IMR-90 (cell line): Measurements from ENCODE around the gene TRAF4. TPM values are rescaled to one million over a fixed set of nuclear protein-coding genes. Genes with fewer than 3 reads are reported as not detected.

ENCODE experiments used
- ATAC-seq: fragments of 200-7000 bp; cut with Tn5 transposase; 2 replicates; pipeline ENCODE4 v1.9.1; 2020; ENCODE audit warnings: low read depth, mild to moderate bottlenecking, moderate library complexity
- BruUV-seq: library from RNA; stranded (reverse); fragments of 400-500 nt; replicated peaks from 2 replicates; lab custom pipeline; 2021; lab: Mats Ljungman, UMichigan
- CTCF ChIA-PET: fragments of 300-600 bp; formaldehyde crosslinking; extraction: SDS; loops from one replicate; lab custom pipeline; 2021; ENCODE audit warnings: antibody characterized with exemption; lab: Yijun Ruan, JAX
- POLR2A ChIA-PET: fragments of 300-600 bp; sonication (Branson Sonifier 250); formaldehyde crosslinking; loops from one replicate; lab custom pipeline; 2022; ENCODE audit warnings: antibody characterized with exemption; ENCODE audit not compliant: unreplicated experiment; lab: Charles Lee
- DNase-seq: peaks from one replicate; pipeline ENCODE4 v3.0.0; 2013
- H2AFZ ChIP-seq: replicated peaks from 2 replicates; pipeline ENCODE3; 2013; ENCODE audit warnings: low read length, mild to moderate bottlenecking; ENCODE audit not compliant: poor library complexity
- H2AK5ac ChIP-seq: 2 replicates; pipeline ENCODE4 v1.6.1; 2013; ENCODE audit warnings: low read depth, low read length, inconsistent platforms
- H2AK9ac ChIP-seq: replicated peaks from 2 replicates; pipeline ENCODE3; 2013; ENCODE audit warnings: mild to moderate bottlenecking, low read depth, low read length, moderate library complexity; ENCODE audit not compliant: poor library complexity
- H2BK120ac ChIP-seq: 2 replicates; pipeline ENCODE4 v1.6.1; 2013; ENCODE audit warnings: low read depth, low read length, inconsistent platforms
- H2BK15ac ChIP-seq: 3 replicates; pipeline ENCODE4 v1.6.1; 2013; ENCODE audit warnings: low read depth, low read length, inconsistent platforms
- H2BK20ac ChIP-seq: 2 replicates; pipeline ENCODE4 v1.6.1; 2013; ENCODE audit warnings: low read depth, mild to moderate bottlenecking, inconsistent platforms, low read length, moderate library complexity
- H2BK5ac ChIP-seq: 2 replicates; pipeline ENCODE4 v1.6.1; 2013; ENCODE audit warnings: mild to moderate bottlenecking, low read depth, low read length, inconsistent platforms; ENCODE audit not compliant: poor library complexity, severe bottlenecking
- H3K14ac ChIP-seq: replicated peaks from 2 replicates; pipeline ENCODE4 v1.6.1; 2013; ENCODE audit warnings: low read depth, low read length, inconsistent platforms
- H3K18ac ChIP-seq: 2 replicates; pipeline ENCODE4 v1.6.1; 2013; ENCODE audit warnings: low read depth, low read length, control low read depth
- H3K23ac ChIP-seq: 2 replicates; pipeline ENCODE4 v1.6.1; 2013; ENCODE audit warnings: low read depth, low read length, inconsistent platforms
- H3K27ac ChIP-seq: 2 replicates; pipeline ENCODE4 v1.5.1; 2013; ENCODE audit warnings: mild to moderate bottlenecking, control low read depth, low read length; ENCODE audit not compliant: insufficient read depth
- H3K27me3 ChIP-seq: 2 replicates; pipeline ENCODE4 v1.6.1; 2013; ENCODE audit warnings: low read length; ENCODE audit not compliant: control insufficient read depth, insufficient read depth
- H3K36me3 ChIP-seq: 2 replicates; pipeline ENCODE4 v1.6.1; 2013; ENCODE audit warnings: low read length, mixed read lengths; ENCODE audit not compliant: control insufficient read depth, insufficient read depth
- H3K4ac ChIP-seq: 2 replicates; pipeline ENCODE4 v1.6.1; 2013; ENCODE audit warnings: low read depth, low read length, inconsistent platforms
- H3K4me1 ChIP-seq: 2 replicates; pipeline ENCODE4 v1.6.1; 2013; ENCODE audit warnings: low read length, mixed read lengths; ENCODE audit not compliant: control insufficient read depth, insufficient read depth
- H3K4me2 ChIP-seq: 2 replicates; pipeline ENCODE4 v1.6.1; 2013; ENCODE audit warnings: low read depth, mild to moderate bottlenecking, control low read depth, low read length, moderate library complexity
- H3K4me3 ChIP-seq: 2 replicates; pipeline ENCODE4 v1.5.1; 2013; ENCODE audit warnings: low read depth, mild to moderate bottlenecking, control low read depth, low read length, moderate library complexity; ENCODE audit not compliant: insufficient read depth
- H3K56ac ChIP-seq: 2 replicates; pipeline ENCODE4 v1.6.1; 2013; ENCODE audit warnings: low read length, inconsistent platforms; ENCODE audit not compliant: insufficient read depth; ENCODE audit errors: extremely low read depth
- H3K79me1 ChIP-seq, 2 experiments: 2 replicates each; pipeline ENCODE4 v1.6.1; 2013; ENCODE audit warnings: low read length in 2 of 2, inconsistent platforms in 1 of 2, low read depth in 1 of 2
- H3K9ac ChIP-seq: 2 replicates; pipeline ENCODE4 v1.6.1; 2013; ENCODE audit warnings: low read depth, low read length, control low read depth
- H3K9me1 ChIP-seq: 2 replicates; pipeline ENCODE4 v1.6.1; 2013; ENCODE audit warnings: low read length, inconsistent platforms; ENCODE audit not compliant: insufficient read depth
- H3K9me3 ChIP-seq: 2 replicates; pipeline ENCODE4 v1.6.1; 2013; ENCODE audit warnings: low read length; ENCODE audit not compliant: control insufficient read depth, insufficient read depth
- H4K20me1 ChIP-seq: 2 replicates; pipeline ENCODE4 v1.6.1; 2013; ENCODE audit warnings: low read length, inconsistent platforms; ENCODE audit not compliant: insufficient read depth
- H4K5ac ChIP-seq: 2 replicates; pipeline ENCODE4 v1.6.1; 2013; ENCODE audit warnings: mild to moderate bottlenecking, low read depth, low read length, control low read depth
- H4K8ac ChIP-seq, 2 experiments: 2 replicates each; pipeline ENCODE4 v1.6.1; 2013; ENCODE audit warnings: low read depth in 2 of 2, low read length in 2 of 2, control low read depth in 1 of 2, inconsistent platforms in 1 of 2
- H4K91ac ChIP-seq: 2 replicates; pipeline ENCODE4 v1.6.1; 2013; ENCODE audit warnings: low read depth, low read length, inconsistent platforms; ENCODE audit not compliant: insufficient read depth
- BHLHE40 ChIP-seq: fragments of 150-350 bp; IDR thresholded peaks from 2 replicates; pipeline ENCODE4 v1.6.1; 2016; ENCODE audit warnings: mild to moderate bottlenecking, low read depth, low read length
- CEBPB ChIP-seq: IDR thresholded peaks from 2 replicates; pipeline ENCODE4 v1.6.1; 2012; ENCODE audit warnings: low read depth, low read length, improper control_type of control experiment
- CHD1 ChIP-seq: IDR thresholded peaks from 2 replicates; pipeline ENCODE4 v1.6.1; 2012; ENCODE audit warnings: low read depth, low read length, improper control_type of control experiment
- CTCF ChIP-seq: conservative IDR thresholded peaks from 2 replicates; pipeline ENCODE4 v1.5.1; 2012; ENCODE audit warnings: mild to moderate bottlenecking, low read depth, low read length, improper control_type of control experiment
- ELK1 ChIP-seq: fragments of 150-350 bp; IDR thresholded peaks from 2 replicates; pipeline ENCODE4 v1.6.1; 2016; ENCODE audit warnings: low read depth, mild to moderate bottlenecking, low read length, moderate library complexity, borderline replicate concordance
- MAFK ChIP-seq: IDR thresholded peaks from 2 replicates; pipeline ENCODE4 v1.6.1; 2012; ENCODE audit warnings: low read depth, low read length, improper control_type of control experiment
- MAZ ChIP-seq: IDR thresholded peaks from 2 replicates; pipeline ENCODE4 v1.6.1; 2012; ENCODE audit warnings: low read depth, mild to moderate bottlenecking, low read length, improper control_type of control experiment, moderate library complexity, borderline replicate concordance
- MXI1 ChIP-seq: IDR thresholded peaks from 2 replicates; pipeline ENCODE4 v1.6.1; 2012; ENCODE audit warnings: low read depth, mild to moderate bottlenecking, low read length, moderate library complexity, borderline replicate concordance
- NFE2L2 ChIP-seq: fragments of 150-350 bp; IDR thresholded peaks from 2 replicates; pipeline ENCODE4 v1.6.1; 2016; ENCODE audit warnings: low read depth, mild to moderate bottlenecking, low read length
- POLR2A ChIP-seq: IDR thresholded peaks from 2 replicates; pipeline ENCODE4 v1.6.1; 2012; ENCODE audit warnings: mild to moderate bottlenecking, low read depth, low read length
- RAD21 ChIP-seq: IDR thresholded peaks from 2 replicates; pipeline ENCODE4 v1.6.1; 2012; ENCODE audit warnings: low read length, improper control_type of control experiment
- RCOR1 ChIP-seq: IDR thresholded peaks from 2 replicates; pipeline ENCODE4 v1.6.1; 2012; ENCODE audit warnings: mild to moderate bottlenecking, low read length, improper control_type of control experiment; ENCODE audit not compliant: insufficient replicate concordance
- RFX5 ChIP-seq: IDR thresholded peaks from 2 replicates; pipeline ENCODE4 v1.8.0; 2012; ENCODE audit warnings: low read depth, mild to moderate bottlenecking, low read length, moderate library complexity
- SMC3 ChIP-seq: fragments of 150-350 bp; IDR thresholded peaks from 2 replicates; pipeline ENCODE4 v1.6.1; 2016; ENCODE audit warnings: low read depth, mild to moderate bottlenecking, antibody characterized with exemption, low read length, moderate library complexity
- USF2 ChIP-seq: fragments of 150-350 bp; IDR thresholded peaks from 2 replicates; pipeline ENCODE4 v1.6.1; 2017; ENCODE audit warnings: mild to moderate bottlenecking, antibody characterized with exemption, low read length, low read depth
- WGBS, 2 experiments: methylation state at CpG; one replicate each; pipeline versions ENCODE4 v1.1.5 to v1.1.7; 2013; ENCODE audit warnings: missing lambda C conversion rate in 2 of 2; ENCODE audit not compliant: insufficient read length in 1 of 2; ENCODE audit errors: extremely low coverage in 2 of 2; 5-methylcytosine and 5-hydroxymethylcytosine counted together
- dilution Hi-C: fragments of 300-500 bp; cut with HindIII; formaldehyde crosslinking; loops from one replicate; pipeline ENCODE4 v1.14.3; 2018; ENCODE audit warnings: low sequenced_read_pairs; ENCODE audit not compliant: unreplicated experiment
- in situ Hi-C: fragments of 300-500 bp; cut with MboI; formaldehyde crosslinking; loops from 3 replicates; pipeline ENCODE4 v1.14.3; 2019; ENCODE audit warnings: low sequenced_read_pairs, inconsistent platforms, mixed read lengths
- intact Hi-C: fragments of 100-400 bp; cut with micrococcal nuclease; formaldehyde crosslinking; loops from 2 replicates; pipeline ENCODE4 v1.10.0; 2022
- polyA plus RNA-seq, 3 experiments: library from polyadenylated mRNA; depleted of rRNA; stranded (reverse); fragments of >200 nt; gene quantifications; 2 replicates each; pipeline ENCODE4 v1.2.3, GENCODE V29; 2012; ENCODE audit warnings: low replicate concordance in 1 of 3
- total RNA-seq: library from RNA; depleted of rRNA; stranded (reverse); fragments of >200 nt; gene quantifications from 2 replicates; pipeline ENCODE4 v1.2.3, GENCODE V29; 2012

TRAF4 gene
- total and polyA plus RNA-seq, 2 of the 4 experiments (the other 2 are of a cell fraction): 36.9 to 63.2 TPM

GRCh38 chr17:28756049-28756804 lies 12.4 kb downstream of the TRAF4 start:
- Histone ChIP-seq H2AK5ac (no peak overlapping the region), H4K8ac (no peak overlapping the region), H3K79me1 (peaks cover 11 to 64% of the 10 kb centered on the region in 2 experiments; a peak in 3 of 4 replicates), H4K91ac (no peak overlapping the region), H4K20me1 (peaks cover 33% of the 10 kb centered on the region; the same call in 1 of the 2 replicates), H3K4me1 (peaks cover 5% of the 10 kb centered on the region), H3K23ac (no peak overlapping the region), H3K27ac (no peak overlapping the region), H3K9me1 (no peaks in the 10 kb centered on the region), H3K9ac (no peak overlapping the region), H3K56ac (no peak overlapping the region), H2BK120ac (no peak overlapping the region), H2BK5ac (no peak overlapping the region), H3K4me3 (no peak overlapping the region), H3K4ac (no peak overlapping the region), H3K18ac (no peak overlapping the region), H3K4me2 (no peak overlapping the region), H3K27me3 (no peaks in the 10 kb centered on the region), H2BK15ac (no peak overlapping the region), H3K14ac (no peak overlapping the region), H2AFZ (no peak overlapping the region), H4K5ac (no peak overlapping the region), H3K36me3 (peaks cover 37% of the 10 kb centered on the region), H2BK20ac (no peak overlapping the region), H2AK9ac (no peak overlapping the region), H3K9me3 (no peaks in the 10 kb centered on the region)
- CTCF ChIA-PET: interaction anchor here (0.6 kb wide), 1 partner anchor 11 kb away, joined by 3 read pairs; no protein-coding TSS in a partner anchor
- POLR2A ChIA-PET: no interaction called here
- BruUV-seq: no TSS peak
- DNase-seq (no peak), ATAC-seq (no peak)
- intact Hi-C loops: no loop called here
- dilution Hi-C loops: no loop called here
- in situ Hi-C loops: no loop called here
- 93% methylated on average over 3 of the region's 5 CpGs; no CpG with 5 or more reads in 1 of the 2 experiments for WGBS, 2 experiments
- TF ChIP-seq RCOR1: no peak
- no peak for TF ChIP-seq CTCF
- no peak for TF ChIP-seq USF2
- TF ChIP-seq CHD1: no peak
- no peak for TF ChIP-seq SMC3
- no peak for TF ChIP-seq MXI1
- TF ChIP-seq ELK1: no peak
- no peak for TF ChIP-seq NFE2L2
- TF ChIP-seq MAFK: no peak
- TF ChIP-seq BHLHE40: no peak
- no peak for TF ChIP-seq CEBPB
- no peak for TF ChIP-seq RFX5
- TF ChIP-seq RAD21: no peak
- no peak for TF ChIP-seq POLR2A
- TF ChIP-seq MAZ: no peak
